Activated effector memory CD4-positive, alpha-beta T cell treated with Interleukin-2 at 50 U/mL for 16 hours (primary cell): Measurements from ENCODE around the gene RNF225.
A peak's percentile ranks its signal among the peaks of the same experiment; 100 is the strongest.
"Not testable (repeated sequence)": the region's sequence is repeated elsewhere in the genome, so short reads cannot be mapped to it uniquely, and the experiment has no call there.

Source experiments
- DNase-seq: peaks from one replicate; pipeline ENCODE4 v3.0.0-alpha.2; 2020

RNF225 gene

GRCh38 chr19:58387338-58388174, 7.9 kb upstream of the RNF225 start:
- DNase-seq: no peak

DNA sequence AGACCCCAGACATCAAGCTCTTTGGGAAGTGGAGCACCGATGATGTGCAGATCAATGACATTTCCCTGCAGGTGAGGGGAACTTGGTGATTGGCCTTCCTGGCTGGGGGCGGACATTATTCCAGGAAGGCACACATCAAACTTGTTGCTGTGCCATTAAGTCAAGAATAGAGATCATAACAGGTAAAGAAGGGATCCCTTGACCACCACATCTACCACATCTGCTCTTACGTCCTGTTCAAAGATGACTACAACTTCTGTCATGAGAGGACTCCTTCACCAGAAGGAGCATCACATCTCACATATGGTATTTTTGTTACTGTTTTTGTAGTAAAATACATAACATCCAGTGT, 7.3 kb upstream of the RNF225 start:
- no peak for DNase-seq

DNA sequence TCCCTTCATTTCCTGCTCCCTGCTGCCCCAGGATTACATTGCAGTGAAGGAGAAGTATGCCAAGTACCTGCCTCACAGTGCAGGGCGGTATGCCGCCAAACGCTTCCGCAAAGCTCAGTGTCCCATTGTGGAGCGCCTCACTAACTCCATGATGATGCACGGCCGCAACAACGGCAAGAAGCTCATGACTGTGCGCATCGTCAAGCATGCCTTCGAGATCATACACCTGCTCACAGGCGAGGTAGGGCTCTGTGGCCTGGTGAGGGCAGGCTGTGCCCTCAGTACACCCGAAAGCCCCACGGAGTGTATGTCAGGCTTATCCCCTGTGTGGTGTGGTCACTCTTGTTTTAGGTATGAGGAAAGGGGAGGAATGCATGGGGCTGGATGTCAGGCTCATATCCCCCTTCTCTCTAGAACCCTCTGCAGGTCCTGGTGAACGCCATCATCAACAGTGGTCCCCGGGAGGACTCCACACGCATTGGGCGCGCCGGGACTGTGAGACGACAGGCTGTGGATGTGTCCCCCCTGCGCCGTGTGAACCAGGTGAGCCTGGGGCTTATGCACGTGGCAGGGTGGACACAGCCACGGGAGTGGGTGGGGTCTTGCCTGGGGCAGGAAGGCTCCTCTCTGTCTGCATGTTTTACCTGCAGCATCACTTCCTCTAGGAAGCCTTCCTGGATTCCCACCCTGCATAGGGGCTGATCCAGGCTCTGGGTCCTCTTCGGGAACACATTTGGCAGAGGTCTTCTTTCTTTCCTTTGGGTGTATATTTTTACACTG, 2.3 kb upstream of the RNF225 start:
- no peak for DNase-seq

- DNase-seq: no peak
These were observed 1.8 kb upstream of the RNF225 start for GRCh38 chr19:58393725-58394033.

DNA sequence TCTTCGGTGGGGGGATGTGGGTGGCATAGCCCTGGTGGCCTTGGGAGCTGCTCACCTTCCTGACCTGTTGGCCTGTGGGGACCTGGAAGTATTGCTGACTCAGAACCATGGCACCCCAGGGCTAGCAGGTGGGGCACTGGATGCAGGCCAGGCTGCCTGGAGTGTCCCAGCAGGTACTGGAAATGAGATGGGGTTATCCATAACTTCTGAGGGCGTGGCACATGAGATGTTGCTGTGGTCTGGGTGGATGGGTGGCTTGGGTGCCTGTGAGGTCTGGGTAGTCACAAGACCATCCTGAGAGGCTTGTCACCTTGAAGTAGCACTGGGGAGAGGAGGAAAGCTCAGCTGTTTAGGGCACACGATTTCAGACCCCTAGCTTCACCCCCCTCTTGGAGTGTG, 636 bp upstream of the RNF225 start:
- no peak for DNase-seq

- DNase-seq: no peak
These were observed 647 bp downstream of the RNF225 start for GRCh38 chr19:58395979-58396627.

DNA sequence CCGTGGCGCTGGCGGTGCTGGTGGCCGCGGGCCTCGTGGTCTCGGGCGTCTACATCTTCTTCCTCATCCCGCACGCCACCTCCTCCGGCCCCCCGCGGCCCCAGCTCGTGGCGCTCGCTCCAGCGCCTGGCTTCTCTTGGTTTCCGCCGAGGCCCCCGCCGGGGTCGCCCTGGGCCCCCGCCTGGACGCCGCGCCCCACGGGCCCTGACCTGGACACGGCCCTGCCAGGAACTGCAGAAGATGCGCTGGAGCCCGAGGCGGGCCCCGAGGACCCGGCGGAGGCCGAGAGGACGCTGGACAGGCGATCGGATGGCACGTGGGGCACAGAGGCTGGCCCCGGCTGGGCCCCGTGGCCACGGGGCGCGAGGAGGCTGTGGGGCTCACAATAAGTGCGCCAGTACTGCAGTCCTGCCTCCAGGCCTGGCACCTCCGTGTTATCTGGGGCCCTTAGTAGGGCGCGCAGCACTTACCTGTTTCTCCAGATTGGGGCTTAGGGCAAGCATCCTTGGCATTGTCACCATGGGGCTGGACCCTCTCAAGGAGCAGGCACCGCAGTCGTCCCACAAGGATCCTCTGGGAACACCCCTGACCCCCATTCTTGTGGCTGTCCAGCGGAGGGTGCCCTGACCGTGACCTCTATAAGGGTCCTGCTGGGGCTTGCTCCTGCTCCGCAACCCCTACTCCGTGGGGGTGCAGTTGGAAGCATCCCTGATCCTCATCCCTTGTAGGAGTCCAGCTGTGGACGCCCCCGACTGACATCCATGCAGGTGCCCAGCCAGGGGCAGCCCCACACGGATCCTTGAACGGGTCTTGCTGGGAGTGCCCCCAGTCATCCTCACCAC, 1.5 kb downstream of the RNF225 start:
- no peak for DNase-seq

DNA sequence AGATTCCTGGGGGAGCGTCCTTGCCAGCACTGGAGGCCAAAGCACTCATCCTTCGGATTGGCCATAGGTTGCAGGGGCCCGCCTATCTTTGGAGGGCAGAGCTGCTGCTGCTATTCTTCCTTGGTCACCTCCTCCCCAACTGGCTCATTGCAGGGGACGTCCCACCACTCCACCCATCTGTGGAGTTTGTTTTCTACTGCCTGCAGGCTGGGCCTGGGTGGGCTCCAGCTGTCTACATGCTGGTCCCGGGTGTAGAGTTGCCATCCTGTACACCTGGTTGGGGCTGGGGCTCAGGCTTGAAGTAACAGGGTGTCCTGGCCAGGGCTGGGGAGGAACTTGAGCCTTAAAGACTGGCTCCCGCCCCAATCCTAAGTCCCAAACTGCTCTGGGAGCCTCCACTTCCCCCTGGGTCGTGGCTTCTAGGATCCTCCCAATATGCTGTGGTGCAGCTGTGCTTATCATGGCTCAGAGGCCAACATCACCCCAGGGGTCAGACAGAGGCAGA, 2.1 kb downstream of the RNF225 start:
- no peak for DNase-seq

DNA sequence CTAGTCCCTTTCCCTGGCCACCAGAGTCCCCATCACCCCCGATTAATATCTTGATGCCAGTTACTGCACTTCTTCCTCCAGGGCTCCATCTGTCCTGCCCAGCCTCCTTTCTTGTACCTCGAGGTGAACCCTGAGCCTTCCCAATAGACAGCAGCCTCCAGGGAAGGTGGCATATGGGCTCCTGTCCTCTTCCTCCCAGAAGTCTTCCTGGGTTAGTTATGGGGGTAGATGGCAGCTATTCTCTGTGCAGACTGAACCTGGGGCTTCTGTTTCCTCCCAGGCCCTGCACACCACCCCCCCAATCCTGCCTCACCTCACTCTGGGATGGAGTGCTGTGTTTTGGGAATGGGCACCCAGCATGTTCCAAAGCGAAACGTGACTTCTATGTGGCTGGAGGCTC, 2.6 kb downstream of the RNF225 start:
- DNase-seq: no peak

- DNase-seq: no peak
These were observed 3.1 kb downstream of the RNF225 start for GRCh38 chr19:58398545-58398944.

DNA sequence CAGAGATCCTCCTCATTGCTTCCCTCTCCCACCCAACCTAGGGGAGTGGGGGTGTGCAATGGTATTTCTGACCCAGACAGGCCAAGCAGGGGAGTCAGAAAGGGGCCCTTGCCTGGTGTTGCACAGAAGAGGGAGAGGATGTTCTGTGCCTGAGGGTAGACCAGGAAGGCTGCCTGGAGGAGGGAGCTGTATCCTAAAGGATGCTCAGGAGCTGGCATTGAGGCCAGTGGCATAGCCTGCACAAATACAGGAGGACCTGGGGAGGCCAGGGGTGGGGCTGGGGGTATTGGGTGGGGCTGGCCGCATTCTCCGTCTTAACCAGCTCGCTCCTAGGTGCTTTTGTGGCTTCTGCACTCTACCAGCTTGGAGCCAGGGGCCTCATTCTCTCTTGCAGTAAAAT, 4.4 kb downstream of the RNF225 start:
- DNase-seq: no peak

DNA sequence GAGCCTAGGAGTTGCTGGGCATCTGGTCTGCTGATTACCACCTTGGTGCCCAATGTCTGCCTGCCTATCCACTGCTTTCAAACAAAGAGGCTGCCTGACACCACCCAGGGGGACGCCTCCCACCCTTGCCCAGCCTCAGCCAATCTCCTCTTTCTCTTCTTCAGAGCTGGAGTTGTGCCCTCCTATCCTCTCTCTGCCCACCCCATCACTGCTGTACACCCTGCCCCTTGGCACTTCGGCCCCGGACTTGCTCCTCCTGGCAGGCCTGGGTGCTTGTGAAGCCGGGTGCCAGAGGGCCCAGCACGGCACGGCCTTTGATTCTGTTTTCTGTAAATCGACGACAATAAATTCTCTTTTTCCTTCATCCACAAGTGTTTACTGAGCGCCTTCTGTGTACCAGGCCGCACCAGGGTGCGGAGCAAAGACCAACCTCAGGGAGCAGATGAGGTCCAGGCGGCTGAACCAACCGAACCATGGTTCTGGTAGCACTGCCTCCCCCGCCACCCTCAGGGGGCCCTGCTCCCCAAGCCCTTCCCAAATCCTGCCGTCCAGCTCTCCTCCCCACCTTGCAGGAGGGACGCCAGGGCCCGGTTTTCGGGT, 5.0 kb downstream of the RNF225 start:
- DNase-seq: no peak

- peak; percentile 97 for DNase-seq
These were observed 5.7 kb downstream of the RNF225 start for GRCh38 chr19:58400916-58401839.

DNA sequence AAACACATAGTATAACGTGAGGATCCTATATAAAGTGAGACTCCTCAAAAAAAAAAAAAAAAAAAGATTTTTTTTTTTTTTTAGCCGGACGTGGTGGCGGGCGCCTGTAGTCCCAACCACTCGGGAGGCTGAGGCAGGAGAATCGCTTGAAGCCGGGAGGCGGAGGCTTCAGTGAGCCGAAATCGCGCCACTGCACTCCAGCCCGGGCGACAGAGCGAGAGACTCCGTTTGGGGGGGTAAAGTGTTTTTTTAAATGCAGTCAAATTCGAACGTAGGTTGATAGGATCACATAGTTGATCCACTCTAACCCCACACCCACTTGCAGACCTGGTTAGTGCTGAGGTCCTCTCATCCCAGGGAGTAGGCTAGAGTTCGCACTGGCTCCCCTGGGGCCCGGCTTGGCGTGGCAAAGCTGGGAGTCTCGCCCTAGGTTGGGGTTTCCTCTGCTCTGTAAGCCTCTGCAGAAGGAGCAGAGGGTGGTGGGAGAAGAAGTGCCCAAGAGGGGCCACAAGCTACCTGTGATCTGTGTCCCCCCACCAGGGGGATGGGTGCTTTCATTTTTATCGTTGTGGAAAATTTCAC, 6.5 kb downstream of the RNF225 start:
- DNase-seq: no peak

DNA sequence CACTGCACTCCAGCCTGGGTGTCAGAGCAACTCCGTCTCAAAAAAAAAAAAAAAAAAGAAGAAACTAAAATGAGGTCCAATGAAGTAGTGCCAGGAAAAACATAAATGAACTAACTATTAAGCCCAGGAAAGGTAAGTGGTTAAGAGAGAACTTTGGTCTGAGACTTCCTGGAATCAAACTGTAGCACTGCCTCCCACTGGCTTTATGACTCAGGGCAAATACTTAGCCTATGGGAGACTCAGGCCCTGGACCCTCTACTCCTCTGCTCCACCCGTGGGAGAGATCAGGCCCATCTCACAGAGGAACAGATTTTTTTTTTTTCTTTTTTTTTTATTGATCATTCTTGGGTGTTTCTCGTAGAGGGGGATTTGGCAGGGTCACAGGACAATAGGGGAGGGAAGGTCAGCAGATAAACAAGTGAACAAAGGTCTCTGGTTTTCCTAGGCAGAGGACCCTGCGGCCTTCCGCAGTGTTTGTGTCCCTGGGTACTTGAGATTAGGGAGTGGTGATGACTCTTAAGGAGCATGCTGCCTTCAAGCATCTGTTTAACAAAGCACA, 8.5 kb downstream of the RNF225 start:
- not testable (repeated sequence) for DNase-seq

- DNase-seq: no peak
These were observed 11.6 kb downstream of the RNF225 start for GRCh38 chr19:58406818-58407657.

DNA sequence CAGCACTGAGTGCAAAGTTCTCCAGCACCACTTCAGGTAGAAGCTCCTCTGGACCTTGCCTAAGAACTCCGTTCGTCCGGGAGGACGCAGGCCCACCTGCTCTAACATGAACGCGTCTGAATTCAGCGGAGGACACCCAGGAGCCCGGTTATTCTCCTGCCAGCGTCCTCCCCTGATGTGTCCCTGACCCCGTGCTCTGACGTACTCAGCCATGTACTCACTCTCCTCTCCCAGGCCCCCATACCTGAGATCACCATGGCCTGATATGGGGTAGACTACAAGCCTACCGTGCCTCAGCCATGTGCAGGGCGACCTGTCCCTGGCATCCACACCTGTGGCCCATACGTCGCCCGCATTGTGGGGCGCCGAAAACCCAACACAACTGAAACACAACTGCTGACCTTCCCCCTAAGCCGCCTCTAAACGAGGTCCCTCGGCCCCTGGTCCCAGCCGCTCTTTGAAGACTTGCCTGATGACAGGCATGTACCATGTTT, 12.2 kb downstream of the RNF225 start:
- no peak for DNase-seq

DNA sequence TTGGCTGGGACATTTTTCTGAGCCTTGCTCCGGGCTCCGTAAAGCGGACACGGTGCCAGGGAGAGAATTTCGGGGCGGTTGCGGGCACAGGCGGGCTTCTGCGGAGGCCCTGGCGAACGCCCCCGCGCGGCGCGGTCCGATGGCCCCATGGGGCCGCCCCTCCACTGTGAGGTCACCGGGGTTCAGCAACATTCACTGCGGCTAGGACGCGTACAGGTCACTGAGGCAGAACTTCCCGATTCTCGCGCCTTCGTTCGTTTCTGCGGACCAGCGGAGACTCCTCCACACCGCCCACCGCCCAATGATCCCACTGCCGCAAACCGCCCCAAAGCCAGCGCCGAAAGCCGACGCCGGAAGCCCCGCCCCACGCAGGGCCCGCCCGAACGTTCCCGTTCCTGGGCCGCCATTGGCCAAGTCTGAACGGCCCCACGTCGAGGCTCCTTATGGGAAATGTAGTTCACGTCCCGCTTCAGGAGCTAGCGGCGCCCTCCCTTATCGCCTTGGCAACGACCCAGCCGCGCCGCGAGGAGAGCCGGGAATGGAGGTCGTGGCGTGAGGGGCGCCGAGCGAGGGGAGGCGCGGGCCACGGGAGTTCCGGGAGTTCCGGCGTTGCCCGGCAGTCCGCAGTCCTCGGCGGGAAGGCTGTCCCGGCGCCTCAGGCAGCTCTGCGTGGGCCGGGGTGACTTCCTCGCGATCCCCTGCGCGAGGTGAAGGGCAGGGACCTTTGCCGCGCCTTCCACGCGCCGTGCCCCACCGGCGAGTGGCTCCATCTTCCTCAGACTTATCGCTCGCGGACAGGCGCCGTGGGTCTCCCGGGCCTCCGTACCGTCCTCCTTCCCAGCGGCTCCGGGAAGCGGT, 12.9 kb downstream of the RNF225 start, which contains the start of gene ZNF584:
Gene ZNF584, plus strand, starts transcription at position 498 of the 858 bp plus-strand sequence. CDS start 499 bp downstream, outside the sequence.
- peak; percentile 90 for DNase-seq
